ENCODE results near the gene CEMIP.

The CEMIP gene

DNA sequence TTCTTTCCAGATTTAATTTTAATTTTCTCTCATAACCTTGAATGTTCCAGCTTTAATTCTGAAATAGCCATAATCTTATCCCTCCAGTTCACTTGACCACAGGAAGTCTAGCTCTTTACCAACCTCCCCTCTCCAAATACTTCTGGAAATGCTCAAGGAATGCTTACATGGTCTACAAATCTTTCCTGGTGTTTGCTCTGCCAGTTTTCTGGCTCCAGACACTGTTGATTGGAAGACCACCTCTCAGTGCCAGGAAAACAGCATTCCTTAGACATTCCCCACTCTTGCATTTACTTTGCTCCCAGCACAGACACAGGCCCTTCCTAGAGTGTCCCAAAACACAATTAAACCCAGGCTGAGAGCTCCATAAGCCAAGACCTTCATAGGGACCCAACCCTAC, 111.8 kb downstream of the CEMIP start:
- DNase-seq (ENCODE audit: low read depth) = no peak
- no peak overlapping the region for H3K4me3 ChIP-seq (ENCODE audit: control insufficient read depth, low read depth, low read length)
- TF ChIP-seq, protein P1, sequence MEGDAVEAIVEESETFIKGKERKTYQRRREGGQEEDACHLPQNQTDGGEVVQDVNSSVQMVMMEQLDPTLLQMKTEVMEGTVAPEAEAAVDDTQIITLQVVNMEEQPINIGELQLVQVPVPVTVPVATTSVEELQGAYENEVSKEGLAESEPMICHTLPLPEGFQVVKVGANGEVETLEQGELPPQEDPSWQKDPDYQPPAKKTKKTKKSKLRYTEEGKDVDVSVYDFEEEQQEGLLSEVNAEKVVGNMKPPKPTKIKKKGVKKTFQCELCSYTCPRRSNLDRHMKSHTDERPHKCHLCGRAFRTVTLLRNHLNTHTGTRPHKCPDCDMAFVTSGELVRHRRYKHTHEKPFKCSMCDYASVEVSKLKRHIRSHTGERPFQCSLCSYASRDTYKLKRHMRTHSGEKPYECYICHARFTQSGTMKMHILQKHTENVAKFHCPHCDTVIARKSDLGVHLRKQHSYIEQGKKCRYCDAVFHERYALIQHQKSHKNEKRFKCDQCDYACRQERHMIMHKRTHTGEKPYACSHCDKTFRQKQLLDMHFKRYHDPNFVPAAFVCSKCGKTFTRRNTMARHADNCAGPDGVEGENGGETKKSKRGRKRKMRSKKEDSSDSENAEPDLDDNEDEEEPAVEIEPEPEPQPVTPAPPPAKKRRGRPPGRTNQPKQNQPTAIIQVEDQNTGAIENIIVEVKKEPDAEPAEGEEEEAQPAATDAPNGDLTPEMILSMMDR (conservative IDR thresholded peaks at IDR 0.05; ENCODE audit: control insufficient read depth, insufficient read depth, low read depth, low read length) = no peak

DNA sequence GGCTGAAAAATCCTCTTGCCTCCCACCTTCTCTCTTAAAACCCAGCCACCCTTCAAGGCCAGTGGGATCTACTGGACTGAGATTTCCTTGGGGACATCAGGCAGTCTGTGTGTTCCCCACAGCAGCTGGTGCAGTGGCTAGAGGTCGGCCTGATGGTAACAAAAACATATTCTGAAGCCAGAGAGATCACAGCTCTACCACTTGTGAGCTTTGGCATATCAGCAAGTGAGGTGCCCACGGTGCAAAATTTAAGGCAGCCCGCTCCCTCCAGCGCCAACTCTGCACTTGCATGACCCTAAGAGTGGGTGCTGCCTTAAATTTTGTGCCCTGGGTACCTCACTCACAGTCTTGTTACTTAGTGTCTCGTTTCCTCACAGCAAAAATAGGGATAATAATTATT, 113.2 kb downstream of the CEMIP start:
- TF ChIP-seq, protein P1 (conservative IDR thresholded peaks at IDR 0.05; ENCODE audit: control insufficient read depth, insufficient read depth, low read depth, low read length) = no peak
- no peak for DNase-seq (ENCODE audit: low read depth)

DNA sequence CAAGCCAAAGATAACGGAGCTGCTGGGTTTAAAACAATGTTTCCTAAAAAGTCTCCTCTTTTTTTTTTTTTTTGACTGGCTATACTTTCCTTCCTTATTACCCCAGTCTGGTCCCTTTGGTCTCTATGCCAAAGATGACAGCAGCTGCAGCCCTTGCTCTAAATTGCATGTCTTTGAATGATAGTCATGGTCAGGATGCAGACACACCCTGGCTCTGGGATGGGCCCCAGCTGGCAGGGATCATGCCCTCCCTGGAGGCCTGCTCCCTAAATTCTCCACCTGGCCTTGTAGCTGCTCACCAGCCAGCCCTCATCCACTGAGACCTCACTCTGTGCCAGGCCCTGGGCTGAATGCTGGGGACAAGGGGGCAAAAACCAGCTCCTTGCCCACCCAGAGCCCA, 114.6 kb downstream of the CEMIP start:
- TF ChIP-seq, protein P1 (conservative IDR thresholded peaks at IDR 0.05; ENCODE audit: control insufficient read depth, insufficient read depth, low read depth, low read length) = no peak
- peak; percentile 44 for DNase-seq (ENCODE audit: low read depth)
- no peak overlapping the region for H3K4me3 ChIP-seq (ENCODE audit: control insufficient read depth, low read depth, low read length)

More for the DNA sequence above, 113.2 kb downstream of the CEMIP start:
- H3K4me3 ChIP-seq (ENCODE audit: control insufficient read depth, low read depth, low read length) = no peak overlapping the region

DNA sequence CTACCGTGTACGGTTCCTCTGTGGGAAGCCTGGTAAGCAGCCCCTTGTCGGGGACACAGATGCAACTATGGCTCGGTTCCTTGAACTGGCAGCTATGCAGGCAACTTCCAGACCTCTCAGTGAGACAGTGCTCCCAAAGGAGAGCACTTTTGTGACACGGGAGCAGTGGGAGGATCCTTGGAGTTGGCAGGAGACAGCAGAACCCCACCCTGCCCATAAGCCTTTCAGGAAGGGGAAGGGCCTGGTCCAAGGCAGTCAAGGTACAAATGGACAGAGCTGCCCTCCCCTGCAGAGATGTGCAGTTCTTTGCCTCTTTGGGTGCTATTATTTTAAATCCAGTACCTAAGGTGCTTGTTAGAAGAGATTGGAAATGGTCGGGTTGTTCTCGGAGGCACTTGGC, 115.9 kb downstream of the CEMIP start:
- no peak for DNase-seq (ENCODE audit: low read depth)
- TF ChIP-seq, protein P1 (conservative IDR thresholded peaks at IDR 0.05; ENCODE audit: control insufficient read depth, insufficient read depth, low read depth, low read length) = no peak
- no peak overlapping the region for H3K4me3 ChIP-seq (ENCODE audit: control insufficient read depth, low read depth, low read length)

DNA sequence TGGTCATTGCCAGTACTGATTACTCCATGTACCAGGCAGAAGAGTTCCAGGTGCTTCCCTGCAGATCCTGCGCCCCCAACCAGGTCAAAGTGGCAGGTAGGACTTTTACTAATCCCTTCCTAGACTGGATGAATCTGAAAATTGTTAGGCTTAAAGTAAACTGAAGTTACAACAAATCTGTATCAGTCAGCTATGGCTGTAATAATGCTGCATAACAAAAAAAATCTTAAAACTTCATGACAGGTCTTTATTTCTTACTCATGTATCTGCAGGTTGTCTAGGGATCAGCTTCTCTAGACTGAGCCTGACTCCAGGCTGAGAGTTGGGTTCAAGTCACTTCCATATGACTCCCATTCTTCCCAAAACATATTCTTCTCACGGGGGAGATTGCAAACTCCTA, 116.8 kb downstream of the CEMIP start:
- TF ChIP-seq, protein P1 (conservative IDR thresholded peaks at IDR 0.05; ENCODE audit: control insufficient read depth, insufficient read depth, low read depth, low read length) = no peak
- no peak for DNase-seq (ENCODE audit: low read depth)
- H3K4me3 ChIP-seq (ENCODE audit: control insufficient read depth, low read depth, low read length) = no peak overlapping the region

DNA sequence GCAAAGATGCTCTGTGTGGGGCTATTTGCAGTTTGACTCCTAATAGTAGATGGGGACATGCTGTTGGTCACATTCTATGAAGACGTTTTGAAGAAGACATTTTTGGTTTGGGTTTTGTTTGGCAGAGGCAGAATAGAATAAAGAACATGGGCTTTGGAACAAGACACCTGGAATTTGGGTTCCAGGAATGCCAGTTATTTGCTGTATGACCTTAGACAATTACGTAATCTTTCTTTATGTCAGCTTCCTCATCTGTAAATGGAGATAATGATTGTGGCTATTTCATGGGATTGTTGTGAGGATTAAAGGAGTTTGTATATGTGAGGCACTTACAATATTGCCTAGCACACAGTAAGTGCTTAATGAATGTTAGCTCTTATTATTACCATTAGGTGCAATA, 118.9 kb downstream of the CEMIP start:
- no peak for DNase-seq (ENCODE audit: low read depth)
- H3K4me3 ChIP-seq (ENCODE audit: control insufficient read depth, low read depth, low read length) = no peak overlapping the region
- TF ChIP-seq, protein P1 (conservative IDR thresholded peaks at IDR 0.05; ENCODE audit: control insufficient read depth, insufficient read depth, low read depth, low read length) = no peak

DNA sequence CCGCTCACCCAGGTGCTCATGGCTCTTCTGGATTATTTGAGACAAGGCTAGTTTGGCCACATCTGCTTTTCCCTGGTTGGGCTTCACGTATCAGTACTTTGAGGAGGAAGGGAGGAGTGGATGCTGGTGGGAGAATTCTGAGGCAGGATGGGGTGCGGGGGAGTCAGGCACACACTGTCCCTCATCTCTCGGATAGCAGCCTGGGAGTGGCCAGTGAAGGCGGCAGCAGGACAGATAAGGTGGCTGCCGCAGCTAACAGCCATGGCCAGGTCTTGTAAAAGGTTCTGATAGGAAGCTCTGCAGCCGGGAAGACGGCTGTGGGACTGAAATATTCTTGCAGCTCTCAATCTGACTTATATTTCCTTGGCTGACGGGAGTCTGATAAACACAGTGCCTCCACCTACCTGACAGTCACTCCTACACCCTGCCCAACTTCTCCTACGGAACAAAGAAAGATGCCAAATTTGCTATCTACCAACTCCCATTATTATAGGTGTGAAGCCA, 123.2 kb downstream of the CEMIP start:
- H3K4me3 ChIP-seq (ENCODE audit: control insufficient read depth, low read depth, low read length) = no peak overlapping the region
- TF ChIP-seq, protein P1 (conservative IDR thresholded peaks at IDR 0.05; ENCODE audit: control insufficient read depth, insufficient read depth, low read depth, low read length) = no peak
- DNase-seq (ENCODE audit: low read depth) = no peak
